ENCODE results near the gene TRMT11. TPM values are rescaled to one million over a fixed set of nuclear protein-coding genes. Genes with fewer than 3 reads are reported as not detected.

TRMT11 gene
- polyA plus RNA-seq, 1 of the 3 experiments (the other 2 are of a cell fraction) = 15.0 TPM

GRCh38 chr6:125943528-125944433 is 42.6 kb upstream of the TRMT11 start:
- no peaks in the 10 kb centered on the region for H3K27me3 ChIP-seq (ENCODE audit: insufficient read depth)
- no peaks in the 10 kb centered on the region for H3K79me2 ChIP-seq (ENCODE audit: insufficient read depth)
- no peaks in the 10 kb centered on the region for H3K9me2 ChIP-seq
- TF ChIP-seq MXI1 (IDR thresholded peaks at IDR 0.05; ENCODE audit: low read depth, low read length) (no peak), USF1 (IDR thresholded peaks at IDR 0.05; ENCODE audit: borderline replicate concordance, low read depth) (no peak), MEF2A (IDR thresholded peaks at IDR 0.05; ENCODE audit: borderline replicate concordance, low read depth) (no peak), SMC3 (IDR thresholded peaks at IDR 0.05; ENCODE audit: low read depth, low read length) (no peak), FOXM1 (IDR thresholded peaks at IDR 0.05; ENCODE audit: low read depth) (no peak), TCF12 (IDR thresholded peaks at IDR 0.05) (no peak), POLR2AphosphoS5 (IDR thresholded peaks at IDR 0.05; ENCODE audit: low read depth, low read length) (no peak), NRF1 (IDR thresholded peaks at IDR 0.05; ENCODE audit: low read depth, low read length) (no peak), ZBTB33 (IDR thresholded peaks at IDR 0.05; ENCODE audit: borderline replicate concordance, low read depth) (no peak), YY1 (IDR thresholded peaks at IDR 0.05; ENCODE audit: low read depth) (no peak), TEAD4 (IDR thresholded peaks at IDR 0.05; ENCODE audit: borderline replicate concordance, insufficient read depth) (no peak), PBX3 (IDR thresholded peaks at IDR 0.05) (no peak), RCOR1 (IDR thresholded peaks at IDR 0.05; ENCODE audit: low read length) (no peak), USF2 (IDR thresholded peaks at IDR 0.05; ENCODE audit: borderline replicate concordance, low read depth, low read length) (no peak)
- no peak overlapping the region for H3K4me2 ChIP-seq
- H3K27ac ChIP-seq (ENCODE audit: low read depth in 2 of 2, low read length in 1 of 2) = no peak overlapping the region
- H3K4me3 ChIP-seq (ENCODE audit: low read depth in 2 of 2, low read length in 1 of 2) = no peak overlapping the region
- no peak overlapping the region for H2AFZ ChIP-seq (ENCODE audit: low read depth)
- ChIA-PET POLR2A (no interaction called here), CTCF (interaction anchor here (2.0 to 3.5 kb wide), 2 partner anchors 10 to 13 kb away, joined by 8 to 11 read pairs; partner anchors contain the start of gene HINT3)
- no peak overlapping the region for H3K9ac ChIP-seq
- DNase-seq = no peak
- H4K20me1 ChIP-seq (ENCODE audit: insufficient read depth) = no peaks in the 10 kb centered on the region
- peaks cover 9% of the 10 kb centered on the region for H3F3A ChIP-seq (replicated peaks; ENCODE audit: insufficient read depth)
- WGBS (ENCODE audit: low lambda C conversion rate) = 77% methylated on average over 4 of the region's 4 CpGs
- no peaks in the 10 kb centered on the region for H3K9me3 ChIP-seq
- H3K36me3 ChIP-seq (replicated peaks in 1 of 2; ENCODE audit: control insufficient read depth in 1 of 2, insufficient read depth in 2 of 2, low read length in 1 of 2) = no peaks in the 10 kb centered on the region
- peaks cover 0 to 19% of the 10 kb centered on the region in 2 experiments; a peak in 1 of 4 replicates for H3K4me1 ChIP-seq (ENCODE audit: control insufficient read depth in 1 of 2, insufficient read depth in 2 of 2, low read depth in 1 of 2, low read length in 1 of 2)
